ENCODE data around the gene COX7A2.

COX7A2 gene

GRCh38 chr6:75262716-75263400 is 19.3 kb upstream of the COX7A2 start:
- ChIA-PET POLR2A (no interaction called here), CTCF (interaction anchor here (1.7 kb wide), 1 partner anchor 13 kb away, joined by 4 read pairs; no protein-coding TSS in a partner anchor)
- no peak for DNase-seq (ENCODE audit: extremely low spot score)
- TF ChIP-seq CTCF (IDR thresholded peaks at IDR 0.05; ENCODE audit: control extremely low read depth, extremely low read depth, low read depth, missing control alignments) = no peak

GRCh38 chr6:75261299-75261698 is 17.7 kb upstream of the COX7A2 start:
- POLR2A ChIA-PET = no interaction called here
- DNase-seq (ENCODE audit: extremely low spot score) = no peak
- no peak for TF ChIP-seq CTCF (IDR thresholded peaks at IDR 0.05; ENCODE audit: control extremely low read depth, extremely low read depth, low read depth, missing control alignments)
- CTCF ChIA-PET = interaction anchor here (0.7 to 2.5 kb wide), 5 partner anchors 9 to 53 kb away, joined by 3 to 14 read pairs (median 3); no protein-coding TSS in a partner anchor

GRCh38 chr6:75257343-75258087 is 13.9 kb upstream of the COX7A2 start:
- POLR2A ChIA-PET = no interaction called here
- no peak for DNase-seq (ENCODE audit: extremely low spot score)
- TF ChIP-seq CTCF (IDR thresholded peaks at IDR 0.05; ENCODE audit: control extremely low read depth, extremely low read depth, low read depth, missing control alignments) = no peak
- CTCF ChIA-PET = interaction anchor here (1.3 to 4.0 kb wide), 6 partner anchors 10 to 49 kb away, joined by 3 to 27 read pairs (median 6); partner anchors contain the start of gene COX7A2

- POLR2A ChIA-PET = no interaction called here
- CTCF ChIA-PET = interaction anchor here (0.9 to 2.4 kb wide), 7 partner anchors 10 to 42 kb away, joined by 3 to 11 read pairs (median 3); no protein-coding TSS in a partner anchor
- DNase-seq (ENCODE audit: extremely low spot score) = no peak
- no peak for TF ChIP-seq CTCF (IDR thresholded peaks at IDR 0.05; ENCODE audit: control extremely low read depth, extremely low read depth, low read depth, missing control alignments)
These were observed 7.0 kb upstream of the COX7A2 start for GRCh38 chr6:75250552-75250951.

- no peak for DNase-seq (ENCODE audit: extremely low spot score)
- no peak for TF ChIP-seq CTCF (IDR thresholded peaks at IDR 0.05; ENCODE audit: control extremely low read depth, extremely low read depth, low read depth, missing control alignments)
- ChIA-PET POLR2A (no interaction called here), CTCF (interaction anchor here (1.1 to 2.4 kb wide), 6 partner anchors 12 to 41 kb away, joined by 3 to 11 read pairs (median 3); no protein-coding TSS in a partner anchor)
These were observed 6.2 kb upstream of the COX7A2 start for GRCh38 chr6:75249837-75250236.

- CTCF ChIA-PET = no interaction called here
- no peak for DNase-seq (ENCODE audit: extremely low spot score)
- no peak for TF ChIP-seq CTCF (IDR thresholded peaks at IDR 0.05; ENCODE audit: control extremely low read depth, extremely low read depth, low read depth, missing control alignments)
- POLR2A ChIA-PET = no interaction called here
These were observed 2.8 kb upstream of the COX7A2 start for GRCh38 chr6:75246386-75246785.

Measured in GM10248 (cell line).